Activated CD4-positive, alpha-beta T cell treated with anti-CD3 and anti-CD28 coated beads, Interleukin-2, amount 50 U/mL, for 1 hour (primary cell): Measurements from ENCODE around the gene RAP2A.

Experiments
- DNase-seq: peaks from one replicate; pipeline ENCODE4 v3.0.0-alpha.2; 2020

RAP2A gene

GRCh38 chr13:97496511-97496910, 62.5 kb downstream of the RAP2A start:
- DNase-seq, result no peak

DNA sequence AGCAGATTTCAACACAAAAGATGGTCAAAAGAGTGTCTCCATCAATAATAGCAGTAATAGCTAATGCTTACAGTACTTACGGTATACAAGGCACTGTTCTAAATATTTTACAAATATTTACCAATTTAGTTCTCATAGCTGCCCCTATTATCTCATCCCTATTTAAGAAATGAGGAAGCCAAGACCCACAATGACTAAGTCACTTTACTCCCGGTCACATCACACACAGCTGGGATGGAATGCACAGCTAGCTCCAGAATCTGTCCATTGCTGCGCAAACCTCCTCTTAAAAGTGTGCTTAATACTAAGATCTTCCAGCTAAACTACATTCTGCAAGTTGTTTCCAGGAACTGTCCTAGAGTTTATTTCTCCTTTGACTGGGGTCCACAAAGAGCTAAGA, 63.4 kb downstream of the RAP2A start:
- no peak for DNase-seq

DNA sequence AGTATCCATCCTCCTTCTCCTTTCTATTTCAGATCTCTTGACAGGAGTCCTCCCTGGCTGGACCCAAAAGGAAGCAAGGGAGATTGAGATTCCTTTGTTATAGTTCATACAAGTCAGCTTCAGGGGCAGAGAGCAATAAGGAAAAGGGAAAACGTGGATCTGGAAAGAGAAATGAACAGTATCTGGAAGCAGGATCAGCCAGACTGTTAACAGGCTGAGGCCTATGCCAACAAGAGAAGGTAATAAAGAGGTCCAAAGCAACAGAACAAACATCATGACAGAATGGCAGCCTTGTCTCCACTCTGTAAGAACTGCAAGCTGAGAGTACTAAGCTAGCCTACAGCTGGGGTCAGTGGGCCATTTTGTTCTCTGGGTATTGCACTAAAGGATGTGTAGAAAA, 64.5 kb downstream of the RAP2A start:
- DNase-seq, result no peak

DNA sequence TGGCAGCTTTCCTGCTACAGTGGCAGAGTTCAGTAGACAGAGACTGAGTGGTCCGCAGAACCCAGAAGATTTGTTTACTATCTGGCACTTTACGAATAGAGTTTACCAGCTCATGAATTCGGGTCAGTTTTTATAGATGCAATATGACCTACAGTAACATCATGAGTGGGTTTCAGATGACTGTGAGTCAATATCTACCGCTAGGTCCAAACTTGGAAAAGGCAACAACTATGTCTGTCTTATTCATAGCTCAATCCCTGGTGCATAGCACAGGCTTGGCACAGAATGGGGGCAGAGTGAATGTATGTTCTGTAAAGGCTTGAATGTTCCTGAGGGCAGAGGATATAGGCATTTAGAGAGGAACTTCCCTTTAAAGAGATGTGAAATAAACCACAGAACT, 65.2 kb downstream of the RAP2A start:
- DNase-seq, result no peak

GRCh38 chr13:97502181-97502580, 68.2 kb downstream of the RAP2A start:
- DNase-seq, result no peak

- DNase-seq, result no peak
Measured at GRCh38 chr13:97502706-97503105, 68.7 kb downstream of the RAP2A start.

- DNase-seq, result no peak
Measured at GRCh38 chr13:97505017-97505416, 71.0 kb downstream of the RAP2A start.

- DNase-seq, result no peak
Measured at GRCh38 chr13:97506511-97506910, 72.5 kb downstream of the RAP2A start.

GRCh38 chr13:97512732-97513131, 78.8 kb downstream of the RAP2A start:
- DNase-seq, result no peak

DNA sequence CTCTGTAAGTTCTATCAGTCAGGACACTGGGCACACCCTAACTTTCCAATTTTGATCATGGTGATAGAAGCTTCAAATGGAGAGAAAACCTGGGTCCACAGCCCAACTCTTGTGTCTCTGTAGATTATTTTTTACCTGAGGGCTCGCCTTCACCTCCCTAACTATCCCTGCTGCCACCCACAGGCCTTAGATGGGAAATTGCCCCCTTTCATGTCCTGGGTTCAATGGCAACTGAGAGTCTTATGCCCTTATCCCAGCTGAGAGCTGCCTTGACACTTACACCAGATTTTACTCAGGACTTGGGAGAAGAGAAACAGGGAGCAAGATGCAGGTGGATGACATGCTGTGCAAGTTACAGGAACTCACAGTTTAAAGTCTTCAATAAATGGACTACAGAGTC, 81.7 kb downstream of the RAP2A start:
- no peak for DNase-seq

GRCh38 chr13:97517967-97518366, 84.0 kb downstream of the RAP2A start:
- DNase-seq, result no peak
